HG02885 (cell line): Measurements from ENCODE around the gene SIX2.
"Not testable (repeated sequence)": the region's sequence is repeated elsewhere in the genome, so short reads cannot be mapped to it uniquely, and the experiment has no call there.

Experiments used
- ATAC-seq: cut with Tn5 transposase; IDR thresholded peaks from one replicate; pipeline ENCODE4 v1.9.1; 2021; ENCODE audit warnings: mild to moderate bottlenecking; ENCODE audit not compliant: unreplicated experiment, poor library complexity

SIX2 gene

GRCh38 chr2:45009303-45009927 lies at the start of gene SIX2:
Gene SIX2, minus strand, starts transcription at chr2:45009452. Its CDS starts 342 bp downstream, at chr2:45009110.
- ATAC-seq: no peak

- ATAC-seq: no peak
Observed at GRCh38 chr2:45055162-45055605, 45.9 kb upstream of the SIX2 start.

GRCh38 chr2:45053966-45054365 lies 44.7 kb upstream of the SIX2 start:
- ATAC-seq: no peak

DNA sequence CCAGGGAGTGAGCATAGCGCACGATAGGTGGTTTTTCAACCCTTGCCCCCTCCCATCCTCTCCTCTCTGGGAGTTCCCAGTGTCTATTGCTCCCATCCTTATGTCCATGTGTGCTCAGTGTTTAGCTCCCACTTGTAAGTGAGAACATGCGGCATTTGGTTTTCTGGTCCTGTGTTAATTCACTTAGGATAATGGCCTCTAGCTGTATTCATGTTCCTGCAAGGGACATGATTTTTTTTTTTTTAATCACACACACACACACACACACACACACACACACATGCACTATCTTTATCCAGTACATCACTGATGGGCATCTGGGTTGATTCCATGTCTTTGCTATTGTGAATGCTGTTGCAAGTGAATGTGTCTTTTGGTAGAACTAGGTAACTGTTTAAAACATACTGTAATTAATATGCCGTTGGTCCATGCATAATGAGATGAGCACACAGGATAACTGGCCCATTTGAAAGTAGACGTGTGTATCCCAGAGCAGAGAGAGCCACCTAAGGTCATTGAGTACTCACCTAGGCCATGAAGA lies 43.2 kb upstream of the SIX2 start:
- no peak for ATAC-seq

DNA sequence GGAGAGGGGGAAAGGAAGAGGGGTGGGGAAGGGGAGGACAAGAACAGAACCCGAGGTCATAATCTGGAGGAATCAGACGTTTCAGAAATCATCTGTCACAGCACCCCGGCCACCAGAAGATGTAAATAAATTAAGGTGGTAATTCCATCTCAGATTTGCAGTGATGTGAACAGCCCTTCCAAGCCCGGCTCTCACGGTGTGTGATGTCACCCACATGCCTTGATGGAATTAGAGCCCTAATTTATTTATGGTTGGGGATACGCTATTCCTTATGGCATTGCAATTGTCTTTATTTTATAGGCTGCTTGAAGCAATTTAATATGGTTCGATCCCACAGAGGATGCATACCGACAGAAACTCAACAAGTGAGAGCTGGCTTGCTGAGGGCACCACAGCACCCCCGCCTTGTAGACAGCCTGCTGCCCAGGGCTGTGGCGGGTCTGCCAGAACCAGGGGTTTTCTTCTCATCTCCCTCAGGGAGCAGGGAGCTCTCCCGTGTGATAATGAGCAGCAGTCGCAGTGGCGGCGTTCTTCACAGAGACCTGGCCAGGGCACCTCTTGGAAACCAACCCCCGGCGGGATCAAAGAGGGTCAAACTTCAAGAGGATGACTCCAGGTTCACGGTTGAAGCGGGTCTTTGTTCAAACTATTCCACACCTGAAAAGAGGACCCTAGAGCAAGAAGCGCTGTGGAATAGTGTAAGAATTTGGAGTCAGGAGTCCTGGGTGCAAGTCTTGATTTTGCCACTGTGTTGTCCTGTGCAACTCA lies 40.5 kb upstream of the SIX2 start:
- no peak for ATAC-seq

- ATAC-seq: no peak
Observed at GRCh38 chr2:45047301-45047700, 38.0 kb upstream of the SIX2 start.

DNA sequence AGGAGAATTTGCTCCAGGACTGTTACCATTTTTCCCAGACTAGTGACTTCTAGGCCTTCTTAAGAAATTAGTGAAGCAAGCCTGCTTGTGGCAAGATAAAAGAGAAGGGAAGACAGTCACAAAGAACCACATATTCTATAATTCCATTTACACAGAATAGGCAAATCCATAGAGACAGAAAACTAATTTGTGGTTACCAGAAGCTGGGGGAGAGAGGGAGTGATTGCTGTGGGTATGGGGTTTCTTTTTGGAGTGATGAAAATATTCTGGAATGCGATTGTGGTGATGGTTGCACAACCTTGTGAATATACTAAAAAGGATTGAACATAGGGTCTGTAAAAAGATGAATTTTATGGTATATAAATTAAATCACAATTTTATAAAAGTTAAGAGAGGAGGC lies 37.5 kb upstream of the SIX2 start:
- no peak for ATAC-seq

GRCh38 chr2:45045706-45046105 lies 36.5 kb upstream of the SIX2 start:
- no peak for ATAC-seq

- ATAC-seq: no peak
Observed at GRCh38 chr2:45044916-45045315, 35.7 kb upstream of the SIX2 start.

- ATAC-seq: no peak
Observed at GRCh38 chr2:45043174-45043573, 33.9 kb upstream of the SIX2 start.

DNA sequence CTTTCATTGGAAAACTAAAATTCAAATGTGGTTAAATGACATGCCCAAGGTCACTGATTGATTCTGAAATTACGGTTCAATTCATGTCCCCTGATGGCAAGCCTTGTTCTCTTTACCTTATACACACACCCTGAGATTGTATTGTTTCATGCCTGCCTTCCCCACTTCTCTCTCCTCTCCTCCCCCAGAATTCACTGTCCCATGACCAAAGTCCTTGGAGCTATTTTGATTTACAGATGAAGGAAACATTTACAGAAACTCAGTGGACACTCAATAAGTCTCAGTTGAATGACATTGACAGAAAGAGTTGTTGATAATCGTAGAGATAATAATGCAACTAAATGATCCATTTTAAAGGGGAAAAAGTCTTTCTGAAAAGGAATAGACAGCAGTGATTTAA lies 33.1 kb upstream of the SIX2 start:
- ATAC-seq: no peak

- no peak for ATAC-seq
Observed at GRCh38 chr2:45040786-45041185, 31.5 kb upstream of the SIX2 start.

DNA sequence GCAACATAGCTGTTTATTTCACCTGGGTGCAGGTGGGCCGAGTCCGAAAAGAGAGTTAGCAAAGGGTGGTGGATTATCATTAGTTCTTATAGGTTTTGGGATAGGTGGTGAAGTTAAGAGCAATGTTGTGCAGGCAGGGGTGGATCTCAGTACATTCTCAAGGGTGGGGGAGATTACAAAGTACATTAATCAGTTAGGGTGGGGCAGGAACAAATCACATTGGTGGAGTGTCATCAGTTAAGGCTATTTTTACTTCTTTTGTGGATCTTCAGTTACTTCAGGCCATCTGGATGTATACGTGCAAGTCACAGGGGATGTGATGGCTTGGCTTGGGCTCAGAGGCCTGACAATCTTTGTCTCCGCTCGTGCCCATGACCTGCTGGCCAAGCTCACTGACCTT lies 30.6 kb upstream of the SIX2 start:
- not testable (repeated sequence) for ATAC-seq

DNA sequence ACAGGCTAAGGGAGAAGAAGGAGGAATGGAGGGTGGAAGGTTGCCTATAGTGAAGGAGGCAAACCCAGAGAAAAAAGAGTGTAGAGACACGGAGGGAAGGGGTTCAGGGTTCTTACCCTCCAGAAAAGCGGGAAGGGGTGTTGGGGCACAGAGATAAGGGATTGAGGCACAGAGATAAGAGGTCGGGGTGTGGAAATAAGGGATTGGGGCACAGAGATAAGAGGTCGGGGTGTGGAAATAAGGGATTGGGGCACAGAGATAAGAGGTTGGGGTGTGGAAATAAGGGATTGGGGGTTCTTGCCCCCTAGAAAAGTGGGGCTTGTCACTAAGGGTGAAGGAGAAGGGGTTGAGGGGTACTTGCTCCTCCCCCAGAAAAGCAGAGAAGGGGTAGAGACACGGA lies 29.6 kb upstream of the SIX2 start:
- not testable (repeated sequence) for ATAC-seq

- ATAC-seq: no peak
Observed at GRCh38 chr2:45033302-45033701, 24.1 kb upstream of the SIX2 start.

- ATAC-seq: no peak
Observed at GRCh38 chr2:45031028-45031427, 21.8 kb upstream of the SIX2 start.

DNA sequence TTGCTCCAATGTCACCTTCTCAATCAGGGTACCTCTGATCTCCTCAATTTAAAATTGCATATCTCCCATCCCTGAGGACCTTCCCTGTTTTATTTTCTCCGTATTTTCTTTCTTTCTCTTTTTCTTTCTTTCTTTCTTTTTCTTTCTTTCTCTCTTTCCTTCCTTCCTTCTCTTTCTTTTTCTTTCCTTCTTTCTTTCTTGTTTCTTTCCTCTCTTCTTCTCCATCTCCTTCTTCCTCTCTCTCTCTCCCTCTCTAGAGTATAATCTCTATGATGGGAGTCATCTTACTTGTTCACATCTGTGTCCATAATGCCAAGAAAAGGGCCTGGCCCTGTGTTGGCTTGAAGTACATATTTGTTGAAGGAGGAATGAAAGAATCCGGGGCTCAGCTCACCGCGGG lies 21.3 kb upstream of the SIX2 start:
- ATAC-seq: no peak

- ATAC-seq: no peak
Observed at GRCh38 chr2:45029215-45029614, 20.0 kb upstream of the SIX2 start.

GRCh38 chr2:45028276-45028675 lies 19.0 kb upstream of the SIX2 start:
- no peak for ATAC-seq

- ATAC-seq: no peak
Observed at GRCh38 chr2:45026924-45027450, 17.7 kb upstream of the SIX2 start.

DNA sequence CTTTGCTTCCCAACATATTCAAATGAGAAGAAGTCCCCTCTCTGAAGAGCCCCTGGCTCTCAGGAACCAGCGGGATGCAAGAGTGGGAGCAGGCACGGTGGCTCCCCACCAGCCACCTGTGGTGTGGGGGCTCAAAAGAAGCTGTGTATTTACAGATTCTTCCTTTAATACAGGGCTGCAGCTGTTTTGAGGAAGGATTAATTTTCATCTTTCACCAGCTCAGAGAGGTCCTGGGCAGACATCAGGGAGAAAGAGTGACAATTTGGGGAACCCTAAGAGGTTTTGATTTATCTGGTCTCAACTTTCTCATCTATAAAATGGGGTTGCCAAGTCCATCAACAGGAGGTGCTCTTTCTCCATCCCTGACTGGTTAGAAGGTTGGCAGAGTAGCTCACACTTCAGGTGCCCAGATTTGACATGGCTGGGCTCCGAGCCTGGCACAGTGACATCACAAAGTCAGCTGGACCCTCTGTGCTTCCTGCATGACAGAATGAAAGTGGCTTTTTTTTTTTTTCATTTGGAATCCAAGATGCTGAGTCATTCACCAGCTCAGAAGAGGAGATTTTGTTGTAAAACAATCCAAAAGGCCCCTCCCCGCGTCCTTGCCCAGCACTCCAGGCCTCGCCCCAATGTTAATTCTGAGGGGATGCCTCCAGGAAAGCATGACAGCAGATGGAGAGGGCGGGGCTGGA lies 15.5 kb upstream of the SIX2 start:
- ATAC-seq: no peak
